HG03342 (cell line): ENCODE measurements around the gene ALPI.
"Not testable (repeated sequence)": the region's sequence is repeated elsewhere in the genome, so short reads cannot be mapped to it uniquely, and the experiment has no call there.

Source experiments
- ATAC-seq: cut with Tn5 transposase; IDR thresholded peaks from one replicate; pipeline ENCODE4 v1.9.1; 2021; ENCODE audit warnings: mild to moderate bottlenecking, moderate library complexity; ENCODE audit not compliant: unreplicated experiment

ALPI gene

DNA sequence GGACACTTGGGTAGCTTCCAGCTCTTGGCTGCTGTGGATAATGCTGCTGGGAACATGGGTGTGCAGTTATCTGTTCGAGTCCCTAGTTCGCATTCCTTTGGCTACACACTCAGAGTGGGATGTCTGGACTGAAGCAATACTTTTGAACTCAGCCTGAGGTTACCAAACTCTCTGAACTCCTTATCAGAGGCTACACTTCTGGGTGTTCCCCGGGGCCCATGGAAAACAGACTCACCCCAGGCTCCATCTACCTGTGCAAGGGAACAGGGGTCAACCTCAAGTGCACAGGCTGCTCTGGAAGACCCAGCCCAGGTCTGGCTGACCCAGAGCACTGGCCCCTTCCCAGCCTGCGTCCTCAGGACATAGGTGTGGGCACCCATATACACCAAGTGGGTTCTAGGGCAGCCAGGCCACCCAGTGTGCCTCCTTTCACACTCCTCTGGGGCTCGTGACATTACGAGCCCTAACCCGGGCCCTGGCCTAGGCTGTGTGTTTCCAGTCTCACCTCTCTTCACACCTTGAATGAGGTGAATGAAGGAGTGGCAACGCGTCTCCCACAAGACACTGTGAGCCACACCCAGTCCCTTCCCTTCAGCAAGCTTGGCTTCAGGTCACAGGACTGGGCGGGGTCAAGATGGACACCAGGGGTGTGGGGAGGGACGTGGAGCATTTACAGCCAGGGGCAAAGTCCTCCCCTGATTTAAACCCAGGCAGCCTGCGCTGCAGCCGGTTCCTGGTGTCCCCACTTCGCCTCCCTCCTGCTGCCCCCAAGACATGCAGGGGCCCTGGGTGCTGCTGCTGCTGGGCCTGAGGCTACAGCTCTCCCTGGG lies at the start of gene ALPI:
TSS of gene ALPI (plus strand) at position 728 of the 830 bp plus-strand sequence. CDS start at position 775, 47 bp downstream.
- ATAC-seq, result no peak

DNA sequence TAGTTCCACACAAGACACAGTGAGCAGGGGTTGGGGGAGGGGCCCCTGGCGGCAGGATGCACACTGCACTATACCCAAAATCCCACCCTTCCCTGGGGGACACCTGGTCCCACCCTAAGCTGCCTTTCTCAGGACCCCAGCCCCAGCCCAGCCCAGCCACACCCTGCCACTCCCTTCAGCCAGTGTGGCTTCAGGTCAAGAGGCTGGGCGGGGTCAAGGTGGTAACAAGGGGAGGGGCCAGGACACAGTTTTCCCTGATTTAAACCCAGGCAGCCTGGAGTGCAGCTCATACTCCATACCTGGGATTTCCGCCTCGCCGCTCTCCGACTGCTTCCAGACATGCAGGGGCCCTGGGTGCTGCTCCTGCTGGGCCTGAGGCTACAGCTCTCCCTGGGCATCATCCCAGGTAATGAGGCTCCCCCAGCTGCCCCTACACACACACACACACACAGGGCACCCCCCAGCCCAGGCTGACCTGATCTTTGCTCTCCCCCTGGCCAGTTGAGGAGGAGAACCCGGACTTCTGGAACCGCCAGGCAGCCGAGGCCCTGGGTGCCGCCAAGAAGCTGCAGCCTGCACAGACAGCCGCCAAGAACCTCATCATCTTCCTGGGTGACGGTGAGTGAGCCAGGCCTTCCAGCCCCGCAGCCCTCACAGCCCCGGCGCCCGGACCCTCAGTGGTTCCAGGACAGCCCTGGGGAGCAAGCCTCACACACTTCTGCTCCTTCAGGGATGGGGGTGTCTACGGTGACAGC lies 49.2 kb upstream of the ALPI start, which contains the start of gene ALPG:
TSS of gene ALPG (plus strand) at position 289 of the 755 bp plus-strand sequence. CDS start at position 340, 51 bp downstream.
- no peak for ATAC-seq

- not testable (repeated sequence) for ATAC-seq
Measured at GRCh38 chr2:232407428-232408150, 48.4 kb upstream of the ALPI start.

DNA sequence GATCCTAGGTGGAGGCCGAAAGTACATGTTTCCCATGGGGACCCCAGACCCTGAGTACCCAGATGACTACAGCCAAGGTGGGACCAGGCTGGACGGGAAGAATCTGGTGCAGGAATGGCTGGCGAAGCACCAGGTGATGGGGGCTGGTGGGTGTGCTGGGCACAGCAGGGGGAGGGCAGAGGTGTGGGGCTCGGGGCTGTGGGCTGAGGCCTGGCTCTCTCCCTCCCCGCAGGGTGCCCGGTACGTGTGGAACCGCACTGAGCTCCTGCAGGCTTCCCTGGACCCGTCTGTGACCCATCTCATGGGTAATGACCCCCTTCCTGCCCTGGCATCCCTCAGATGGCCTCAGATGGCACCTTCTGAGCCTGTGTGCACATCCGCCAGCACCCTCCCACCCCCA lies 47.7 kb upstream of the ALPI start:
- ATAC-seq, result not testable (repeated sequence)

DNA sequence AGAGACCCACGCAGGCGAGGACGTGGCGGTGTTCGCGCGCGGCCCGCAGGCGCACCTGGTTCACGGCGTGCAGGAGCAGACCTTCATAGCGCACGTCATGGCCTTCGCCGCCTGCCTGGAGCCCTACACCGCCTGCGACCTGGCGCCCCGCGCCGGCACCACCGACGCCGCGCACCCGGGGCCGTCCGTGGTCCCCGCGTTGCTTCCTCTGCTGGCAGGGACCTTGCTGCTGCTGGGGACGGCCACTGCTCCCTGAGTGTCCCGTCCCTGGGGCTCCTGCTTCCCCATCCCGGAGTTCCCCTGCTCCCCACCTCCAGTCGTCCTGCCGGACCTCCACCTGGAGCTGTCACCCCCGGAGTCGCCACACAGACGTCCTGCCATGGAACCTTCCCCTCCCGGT lies 46.3 kb upstream of the ALPI start:
- ATAC-seq, result not testable (repeated sequence)

DNA sequence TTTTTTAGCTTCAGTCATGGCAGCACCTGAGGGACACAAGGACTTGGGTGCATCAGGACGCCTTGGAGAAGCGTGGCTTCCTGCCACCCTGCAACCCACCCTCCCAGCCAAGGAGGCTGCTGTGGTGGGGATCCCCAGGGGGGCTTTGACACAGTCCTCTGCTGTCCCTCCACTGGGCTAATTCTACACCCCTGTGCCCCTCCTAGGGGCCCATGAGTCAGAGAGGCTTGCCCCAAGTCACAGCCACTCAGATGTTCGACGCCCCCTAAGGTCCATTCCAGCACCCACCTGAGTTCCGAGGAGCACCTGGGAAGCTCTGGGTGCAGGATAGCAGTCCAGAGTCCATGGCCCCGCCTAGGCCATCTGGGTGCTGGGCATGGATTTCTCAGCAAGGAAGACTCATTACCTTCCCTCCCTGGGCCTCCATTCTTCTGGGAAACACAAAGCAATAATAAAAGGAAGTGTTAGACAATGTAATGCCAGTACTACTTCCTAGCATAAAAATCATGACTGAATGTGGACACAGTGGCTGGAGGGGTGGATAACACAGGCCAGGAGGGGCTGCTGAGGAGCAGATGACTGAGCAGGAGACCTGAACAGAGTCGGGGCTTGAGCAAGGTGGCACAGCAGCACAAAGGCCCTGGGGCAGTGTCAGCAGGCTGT lies 45.6 kb upstream of the ALPI start:
- ATAC-seq, result no peak

- no peak for ATAC-seq
Measured at GRCh38 chr2:232411901-232412629, 43.9 kb upstream of the ALPI start.

- no peak for ATAC-seq
Measured at GRCh38 chr2:232412986-232413385, 43.0 kb upstream of the ALPI start.

DNA sequence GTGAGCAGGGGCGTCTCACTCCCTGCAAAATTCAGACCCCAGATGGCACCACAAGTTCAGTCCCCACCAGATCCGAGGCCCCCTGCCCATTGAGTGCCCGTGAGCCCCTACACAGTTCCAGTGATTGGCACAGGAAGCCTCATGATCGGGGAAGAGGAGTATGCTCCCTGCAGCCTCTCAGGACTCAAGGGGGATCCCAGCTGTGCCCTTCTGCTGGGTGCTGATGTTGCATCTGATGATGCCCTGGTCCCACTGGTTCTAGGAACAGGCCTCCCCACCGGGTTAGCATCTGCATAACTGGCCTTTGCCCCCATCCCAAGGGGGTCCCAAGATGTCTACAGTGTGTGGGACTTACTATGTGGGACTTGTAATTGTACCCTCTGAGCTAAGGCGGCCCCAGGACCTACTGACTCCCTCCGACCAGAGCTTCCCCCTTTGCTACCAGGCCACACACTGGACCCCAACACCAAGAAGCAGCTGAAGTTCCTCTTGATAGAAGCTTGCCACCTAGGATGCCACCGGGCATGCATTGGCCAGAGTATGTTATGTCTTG lies 40.7 kb upstream of the ALPI start:
- ATAC-seq, result no peak

DNA sequence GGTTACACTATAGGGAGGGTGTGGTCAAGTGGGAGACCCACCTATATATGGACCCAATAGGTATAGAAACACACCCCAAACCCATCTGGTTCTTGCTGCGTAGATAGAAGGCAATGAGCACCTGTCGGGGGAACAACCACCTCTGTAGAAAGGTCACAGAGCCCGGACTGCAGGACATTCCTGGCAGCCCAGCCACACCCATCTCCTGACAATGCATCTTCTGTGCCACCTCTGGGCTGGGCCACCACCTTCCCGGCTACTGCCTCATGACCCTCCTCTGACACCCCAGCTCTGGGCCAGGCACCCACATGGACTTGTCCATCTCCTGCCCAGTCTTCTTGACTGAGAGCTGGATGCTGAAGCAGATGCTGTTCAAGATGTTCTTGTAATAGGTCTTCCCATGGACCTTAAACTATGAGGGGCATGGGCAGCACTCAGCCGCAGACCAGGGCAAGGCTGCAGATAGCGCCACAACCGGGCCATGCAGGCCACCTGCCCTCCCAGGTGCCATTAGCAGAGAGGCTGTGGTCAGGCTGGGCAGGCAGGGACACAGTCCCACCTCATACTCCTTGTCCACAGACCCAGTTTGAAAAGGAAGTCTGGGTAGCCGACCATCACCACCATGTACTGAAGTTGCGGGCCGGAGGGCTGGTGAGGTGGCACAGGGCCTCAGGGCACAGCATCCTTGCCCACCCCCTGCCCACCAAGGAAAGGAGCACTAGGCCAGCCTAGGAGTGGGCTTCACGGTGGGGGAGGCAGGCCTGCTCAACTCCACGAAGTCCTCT lies 40.0 kb upstream of the ALPI start:
- no peak for ATAC-seq

DNA sequence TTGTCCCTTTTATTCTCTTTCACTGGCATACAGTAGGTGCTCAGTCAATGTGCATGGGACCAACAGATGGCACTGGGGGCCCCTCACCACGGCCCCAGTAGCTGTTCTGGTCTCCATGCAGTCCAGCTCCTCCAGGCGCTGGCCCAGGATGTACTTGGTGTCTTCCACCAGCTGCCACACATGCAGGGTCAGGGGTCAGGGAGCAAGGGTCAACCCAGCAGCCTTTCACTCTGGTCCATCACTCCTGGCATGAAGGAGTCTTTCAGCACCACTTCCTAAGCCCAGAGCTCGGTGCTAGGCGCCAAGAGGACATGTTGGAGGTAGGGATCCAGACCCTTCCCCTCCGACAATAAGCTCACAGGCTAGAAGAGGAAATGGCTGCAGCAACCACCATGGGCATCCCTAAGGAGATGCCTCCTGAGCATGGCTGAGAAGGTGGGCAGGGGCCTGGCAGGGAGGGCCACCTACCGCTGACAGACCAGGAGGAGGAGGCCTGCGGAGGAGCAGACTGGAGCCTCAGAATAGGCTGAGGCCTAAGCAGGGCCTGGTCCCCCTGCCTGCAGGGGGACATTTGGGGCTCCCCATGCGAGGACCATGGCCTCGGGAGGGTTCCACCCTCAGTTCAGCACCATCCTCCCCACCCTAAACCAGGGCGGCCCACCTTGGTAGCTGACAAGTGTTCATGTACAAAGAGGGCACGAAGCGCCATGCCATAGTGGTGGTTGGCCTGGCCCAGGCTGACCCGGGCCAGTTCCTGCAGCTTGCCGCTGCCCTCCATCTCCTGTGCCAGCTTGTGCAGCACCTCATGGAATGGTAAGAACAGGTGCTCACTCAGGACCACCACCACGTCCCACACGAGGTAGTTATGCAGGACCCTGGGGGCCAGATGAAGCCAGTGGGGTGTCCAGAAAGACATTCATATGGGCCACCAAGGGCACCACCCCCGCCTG lies 39.2 kb upstream of the ALPI start:
- ATAC-seq, result no peak

- ATAC-seq, result no peak
Measured at GRCh38 chr2:232417489-232417888, 38.5 kb upstream of the ALPI start.

- no peak for ATAC-seq
Measured at GRCh38 chr2:232418056-232418455, 37.9 kb upstream of the ALPI start.

- no peak for ATAC-seq
Measured at GRCh38 chr2:232418466-232419244, 37.3 kb upstream of the ALPI start.

- ATAC-seq, result no peak
Measured at GRCh38 chr2:232419245-232420072, 36.5 kb upstream of the ALPI start.

- no peak for ATAC-seq
Measured at GRCh38 chr2:232420073-232420454, 35.9 kb upstream of the ALPI start.
